HG03135 (cell line): ENCODE measurements around the gene NDC80.
"Not testable (repeated sequence)": the region's sequence is repeated elsewhere in the genome, so short reads cannot be mapped to it uniquely, and the experiment has no call there.

Experiments used
- ATAC-seq: cut with Tn5 transposase; IDR thresholded peaks from one replicate; pipeline ENCODE4 v1.9.1; 2021; ENCODE audit warnings: mild to moderate bottlenecking, moderate library complexity; ENCODE audit not compliant: unreplicated experiment

Gene NDC80

DNA sequence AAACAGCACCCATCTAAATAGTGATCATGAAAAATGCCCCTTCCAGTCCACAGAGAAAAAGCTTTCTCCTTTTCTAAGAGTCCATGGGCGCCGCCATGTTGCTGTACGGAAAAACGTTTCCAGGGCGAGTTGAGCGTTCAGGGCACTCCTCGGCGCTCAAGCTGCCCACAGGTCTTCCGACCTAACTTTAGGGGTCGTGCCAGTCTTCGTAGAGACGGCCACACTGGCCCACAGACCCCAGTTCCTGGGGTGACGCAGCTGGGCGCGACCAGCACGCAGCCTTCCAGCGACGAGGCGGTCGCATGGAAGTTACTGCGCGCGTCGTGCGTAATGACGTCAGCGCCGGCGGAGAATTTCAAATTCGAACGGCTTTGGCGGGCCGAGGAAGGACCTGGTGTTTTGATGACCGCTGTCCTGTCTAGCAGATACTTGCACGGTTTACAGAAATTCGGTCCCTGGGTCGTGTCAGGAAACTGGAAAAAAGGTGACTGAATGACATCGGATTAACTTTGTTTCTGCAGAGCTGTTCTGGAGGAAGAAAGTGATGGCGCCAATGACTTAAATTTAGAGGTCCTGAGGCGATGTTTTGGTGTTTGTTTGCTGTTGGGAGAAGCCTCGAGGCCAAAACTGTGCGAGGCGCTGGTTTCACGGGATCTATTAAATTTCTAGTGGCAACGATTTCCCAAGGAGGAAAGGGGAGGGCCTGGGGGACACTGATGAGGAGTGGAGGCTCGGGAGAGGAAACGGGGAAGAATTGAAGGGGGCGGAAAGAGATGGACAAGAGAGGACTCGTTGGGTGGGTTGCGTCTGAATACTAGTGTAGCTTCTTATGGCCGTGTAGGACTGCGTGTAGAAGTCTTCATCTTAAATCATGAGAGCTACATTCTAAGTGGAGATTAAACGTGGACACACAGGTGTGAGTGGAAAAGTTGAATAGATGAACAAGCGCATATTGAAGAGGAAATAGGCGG is at the start of gene NDC80, which contains the start of gene METTL4:
NDC80 (plus strand) TSS at position 358 of the 971 bp plus-strand sequence. CDS start 1,429 bp downstream, outside the sequence.
METTL4 (minus strand) TSS at position 306 of the 971 bp plus-strand sequence. CDS start 4,289 bp downstream, outside the sequence.
- peak; percentile 79 for ATAC-seq

DNA sequence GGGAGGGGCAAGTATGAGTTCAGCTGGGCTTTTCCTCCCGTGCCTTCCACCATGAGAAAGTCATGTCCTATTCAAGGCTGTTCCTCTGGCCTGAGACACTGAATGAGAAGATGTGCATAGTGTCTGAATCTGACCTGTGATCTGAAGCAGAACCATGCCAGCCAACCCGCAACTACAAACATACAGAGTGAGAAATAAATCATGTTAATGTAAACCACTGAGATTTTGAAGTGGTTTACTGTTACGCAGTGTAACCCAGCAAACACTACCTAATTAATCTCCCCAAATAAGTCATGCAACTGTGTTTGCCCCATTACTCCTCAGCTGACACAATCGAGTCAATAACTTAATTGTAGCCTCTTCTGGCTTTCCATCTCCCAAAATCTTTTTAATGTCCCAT is 49.2 kb upstream of the NDC80 start:
- ATAC-seq, result no peak

DNA sequence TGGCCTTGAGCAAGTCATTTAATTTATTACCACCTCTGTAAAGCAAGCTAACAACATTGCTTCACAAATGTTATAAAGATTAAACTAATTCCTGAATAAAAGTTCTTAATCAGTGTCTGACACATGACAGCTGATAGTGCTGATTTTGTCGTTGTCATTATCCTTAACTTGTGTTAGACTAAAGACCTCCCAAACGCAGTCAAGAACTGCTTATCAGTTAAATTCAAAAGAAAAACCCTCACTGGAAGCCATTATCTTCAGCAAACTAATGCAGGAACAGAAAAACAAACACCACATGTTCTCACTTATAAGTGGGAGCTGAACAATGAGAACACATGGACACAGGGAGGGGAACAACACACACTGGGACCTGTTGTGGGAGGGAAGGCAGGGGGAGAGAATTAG is 46.6 kb upstream of the NDC80 start:
- ATAC-seq, result not testable (repeated sequence)

DNA sequence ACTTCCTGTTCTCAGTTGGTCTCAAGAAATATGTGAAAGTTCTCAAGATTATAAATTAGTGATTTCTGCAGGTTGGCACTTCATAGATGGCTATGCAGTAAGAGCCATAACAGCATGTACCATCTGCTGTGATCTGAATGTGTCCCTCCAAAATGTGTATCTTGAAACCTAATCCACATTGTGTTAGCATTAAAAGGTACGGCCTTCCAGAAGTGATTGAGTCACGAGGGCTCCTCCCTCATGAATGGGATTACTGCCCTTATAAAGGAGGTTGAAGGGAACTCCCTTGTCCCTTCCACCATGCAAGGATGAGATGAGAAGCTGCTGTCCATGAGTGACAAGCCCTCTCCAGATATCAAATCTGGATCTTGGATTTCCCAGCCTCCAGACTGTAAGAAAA is 45.0 kb upstream of the NDC80 start:
- ATAC-seq, result no peak

DNA sequence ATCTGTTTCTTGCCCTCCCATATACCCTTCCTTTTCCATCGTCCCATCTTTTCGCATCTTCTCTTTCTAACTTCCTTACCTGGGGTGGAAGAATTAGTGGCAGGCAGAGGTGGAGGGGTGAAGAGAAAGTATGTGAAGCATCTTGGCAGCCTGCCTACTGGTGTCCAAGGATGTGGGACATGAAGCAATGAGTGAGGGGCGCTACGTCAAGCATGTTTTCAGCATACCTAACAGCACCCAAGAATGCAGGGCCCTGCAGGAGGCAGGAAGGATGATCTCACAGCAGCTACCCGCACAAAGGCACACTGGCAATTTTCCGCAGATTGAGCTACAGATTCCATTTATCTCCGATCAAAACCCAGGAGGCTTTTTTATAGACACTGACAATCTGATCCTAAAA is 42.2 kb upstream of the NDC80 start:
- no peak for ATAC-seq

DNA sequence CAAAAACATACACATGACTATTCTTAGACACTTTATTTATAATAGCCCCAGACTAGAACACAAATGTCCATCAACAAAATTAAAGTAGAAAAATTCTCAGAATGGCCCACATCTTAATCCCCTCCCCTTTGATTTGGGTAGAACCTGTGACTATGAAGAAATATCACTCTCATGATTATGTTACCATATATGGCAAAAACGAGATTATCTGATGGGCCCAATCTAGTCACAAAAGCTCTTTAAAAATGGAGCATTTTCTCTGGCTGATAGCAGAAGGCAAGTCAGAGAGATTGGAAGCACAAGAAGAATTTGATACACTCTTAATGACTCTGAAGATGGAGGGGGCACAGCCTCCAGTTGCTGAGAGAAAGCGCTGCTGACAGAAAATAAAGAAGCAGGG is 39.6 kb upstream of the NDC80 start:
- ATAC-seq, result no peak

DNA sequence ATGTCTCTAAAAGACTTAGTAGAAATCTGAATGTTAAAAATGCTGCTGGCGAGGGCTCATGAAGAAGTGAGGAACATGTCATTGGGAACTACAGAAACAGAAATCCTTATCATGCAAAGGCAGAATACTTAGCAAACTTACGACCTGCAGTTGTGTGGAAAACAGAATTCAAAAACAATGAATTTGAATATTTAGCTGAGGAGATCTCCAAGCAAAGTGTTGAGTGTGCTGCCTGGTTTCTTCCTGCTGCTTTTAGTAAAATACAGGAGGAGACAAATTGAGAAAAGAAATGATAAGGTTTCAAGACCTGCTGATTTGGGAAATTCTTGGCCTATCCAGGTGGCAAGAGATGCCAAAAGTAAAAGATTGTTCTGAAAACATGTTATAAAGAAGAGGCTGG is 38.6 kb upstream of the NDC80 start:
- no peak for ATAC-seq

DNA sequence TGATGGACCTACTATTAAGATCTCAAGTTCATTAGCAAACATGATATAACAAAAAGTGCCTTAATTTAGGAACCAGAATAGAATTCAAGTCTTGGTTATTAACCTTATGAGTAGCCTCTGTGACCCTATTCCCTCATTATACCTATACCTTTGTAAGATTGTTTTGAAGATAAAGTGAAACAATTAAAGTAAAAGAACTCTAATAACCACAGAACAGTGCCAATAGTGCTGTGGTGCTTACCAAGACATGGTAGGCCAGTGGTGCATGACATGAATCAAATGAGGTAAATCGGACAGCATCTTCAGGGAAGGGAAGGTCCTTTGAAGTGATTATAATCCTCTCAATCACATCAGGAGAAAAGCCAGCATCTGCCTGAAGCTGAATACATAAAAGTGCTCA is 36.5 kb upstream of the NDC80 start:
- ATAC-seq, result peak; percentile 55

DNA sequence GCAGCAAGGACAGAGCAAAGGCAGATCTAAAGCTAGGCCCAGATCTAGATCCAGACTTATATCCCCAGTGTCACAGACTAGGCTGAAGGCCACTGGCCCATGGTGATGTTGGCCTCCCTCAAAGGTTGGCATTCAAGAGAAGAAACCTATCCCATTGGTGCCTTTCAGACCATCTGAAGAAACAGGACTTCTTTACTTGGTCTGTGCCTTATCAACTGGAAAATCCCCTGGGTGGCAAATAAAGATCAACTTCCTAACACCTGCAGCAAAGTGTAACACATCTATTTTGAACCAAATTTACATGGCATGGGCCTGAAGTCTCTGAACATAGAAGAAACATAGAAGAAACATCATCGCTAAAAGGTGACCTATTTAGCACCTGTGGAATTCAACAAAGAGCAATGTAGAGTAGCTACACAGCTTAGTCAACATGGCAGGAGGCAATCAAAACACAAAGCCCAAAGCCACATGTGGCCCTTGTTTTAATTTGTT is 35.9 kb upstream of the NDC80 start:
- no peak for ATAC-seq

DNA sequence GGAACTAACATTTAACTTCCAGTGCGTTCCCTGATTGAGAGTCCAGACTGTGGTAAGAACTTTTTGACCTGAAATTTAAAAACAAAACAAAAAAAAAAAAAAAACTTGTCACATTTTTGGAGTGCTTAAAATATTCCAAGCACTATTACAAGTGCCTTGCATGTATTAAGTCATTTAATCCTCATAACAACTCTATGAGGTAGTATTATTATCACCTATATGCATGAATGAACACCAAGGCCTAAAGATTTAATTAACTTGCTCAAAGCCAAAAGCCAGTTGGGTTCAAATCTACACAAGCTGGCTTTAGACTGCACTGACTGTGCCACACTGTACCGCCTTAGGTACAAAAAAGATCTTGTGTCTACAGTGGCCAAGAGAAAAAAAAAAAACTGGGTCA is 35.3 kb upstream of the NDC80 start:
- ATAC-seq, result no peak

DNA sequence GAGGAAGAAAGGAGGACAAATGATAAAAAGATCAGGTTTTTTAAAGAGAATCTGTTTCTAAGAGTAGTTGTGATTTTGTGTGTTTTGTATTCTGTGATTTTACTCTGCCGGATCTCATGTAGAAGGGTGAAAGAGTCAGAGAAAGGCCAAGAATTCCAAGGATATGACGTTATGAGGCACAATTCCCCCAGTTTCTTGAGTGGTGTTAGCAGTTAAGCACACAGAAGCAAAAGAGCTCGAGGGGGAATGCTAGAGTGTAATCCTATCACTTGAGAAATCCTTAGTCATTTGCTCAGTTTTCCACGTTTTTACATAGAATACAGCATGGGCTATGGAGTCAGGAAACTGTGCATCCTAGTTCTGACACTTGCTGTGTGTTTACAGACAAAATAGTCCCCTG is 34.9 kb upstream of the NDC80 start:
- no peak for ATAC-seq

DNA sequence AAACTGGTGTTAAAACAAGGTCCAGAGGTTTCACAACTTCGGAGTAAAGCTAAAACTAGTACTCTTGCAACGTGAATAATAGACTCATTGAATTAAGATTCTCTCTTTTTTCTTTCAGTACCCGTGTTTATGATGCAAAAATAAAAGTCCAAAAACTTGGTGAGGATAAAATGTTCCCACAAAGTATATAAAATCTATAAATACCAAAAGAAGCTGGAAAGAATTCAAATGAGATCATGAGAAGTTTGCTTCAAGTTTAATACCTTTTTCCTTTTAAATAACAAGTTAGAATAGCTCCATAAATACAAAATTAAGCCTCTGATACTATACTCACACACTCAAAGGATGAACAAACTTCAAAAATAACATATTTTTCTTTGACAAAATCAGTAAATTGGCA is 34.1 kb upstream of the NDC80 start:
- no peak for ATAC-seq

DNA sequence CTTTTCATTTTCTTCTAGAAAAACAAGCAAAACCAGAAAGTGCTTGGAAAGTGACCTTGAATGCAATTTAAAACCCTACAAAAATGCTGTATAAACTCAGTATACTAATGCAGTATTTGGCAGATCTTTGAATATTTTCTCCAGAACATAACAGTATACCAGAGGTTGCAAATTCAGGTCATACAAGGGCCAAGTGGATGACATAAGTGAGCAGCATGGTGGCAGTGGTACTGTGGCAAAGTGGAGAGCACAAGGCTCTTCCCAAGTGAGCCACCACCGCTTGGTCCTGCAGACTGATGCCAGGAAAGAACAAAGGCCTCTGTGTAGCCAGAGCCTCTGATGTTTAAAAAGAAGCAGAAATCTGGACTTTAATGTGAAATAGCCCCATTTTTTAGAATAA is 33.1 kb upstream of the NDC80 start:
- ATAC-seq, result no peak

DNA sequence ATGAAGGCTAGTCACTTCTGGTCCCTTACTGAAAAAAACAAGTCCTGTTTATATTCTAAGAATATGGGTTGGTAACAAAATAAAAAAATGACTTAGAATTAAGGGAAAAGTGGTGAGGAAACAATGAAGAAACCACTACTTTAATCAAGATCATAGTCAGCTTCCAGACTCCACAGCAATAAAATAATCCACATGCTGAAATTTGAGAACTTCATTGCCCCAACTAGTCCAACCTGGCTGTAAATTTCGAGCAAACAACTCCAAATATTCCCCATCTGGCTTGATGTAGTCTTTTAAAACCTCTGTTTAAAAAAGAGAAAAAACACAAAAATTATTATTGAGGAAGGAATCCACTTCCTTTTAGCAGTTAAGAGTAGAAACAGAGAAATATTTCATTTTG is 32.5 kb upstream of the NDC80 start:
- no peak for ATAC-seq

DNA sequence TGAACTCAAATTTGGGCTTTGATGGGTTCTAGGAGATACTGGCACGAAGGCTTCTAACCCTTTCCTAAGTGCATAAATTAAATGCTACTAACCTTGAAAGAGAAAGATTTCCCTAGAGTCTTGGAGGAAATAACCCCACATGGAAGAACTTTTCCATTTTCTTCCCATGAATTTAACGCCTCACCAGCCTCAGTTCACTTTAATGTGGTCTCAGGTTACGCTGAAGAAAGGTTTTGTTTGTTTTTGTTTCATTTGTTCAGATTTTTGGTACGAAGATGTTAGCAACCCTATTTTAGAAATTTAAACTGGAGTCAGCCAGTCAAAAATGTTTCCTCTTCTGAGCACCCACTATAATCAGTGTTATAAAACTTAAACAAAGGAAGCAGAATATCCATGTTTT is 30.8 kb upstream of the NDC80 start:
- no peak for ATAC-seq

DNA sequence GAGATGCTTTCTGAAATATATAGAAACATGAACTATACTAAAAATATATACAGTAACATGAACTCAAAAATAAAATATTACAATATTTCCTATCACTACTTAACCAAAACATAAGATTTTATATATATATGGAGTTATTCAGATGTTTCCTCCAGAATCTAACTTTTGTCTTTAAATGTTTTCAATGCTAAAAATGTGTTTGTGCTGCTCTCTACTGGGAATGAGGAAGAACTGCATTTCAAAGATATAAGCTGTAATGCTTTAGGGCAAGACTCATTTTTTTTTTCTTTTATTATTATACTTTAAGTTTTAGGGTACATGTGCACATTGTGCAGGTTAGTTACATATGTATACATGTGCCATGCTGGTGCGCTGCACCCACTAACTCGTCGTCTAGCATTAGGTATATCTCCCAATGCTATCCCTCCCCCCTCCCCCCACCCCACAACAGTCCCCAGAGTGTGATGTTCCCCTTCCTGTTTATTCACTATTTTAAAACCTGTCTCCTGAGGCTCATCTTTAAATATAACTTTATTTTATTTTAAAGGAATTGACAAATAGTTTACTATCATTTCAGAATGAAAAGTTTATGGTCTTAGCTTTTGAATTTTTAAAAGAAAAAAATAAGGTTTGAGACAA is 29.3 kb upstream of the NDC80 start:
- peak; percentile 52 for ATAC-seq

DNA sequence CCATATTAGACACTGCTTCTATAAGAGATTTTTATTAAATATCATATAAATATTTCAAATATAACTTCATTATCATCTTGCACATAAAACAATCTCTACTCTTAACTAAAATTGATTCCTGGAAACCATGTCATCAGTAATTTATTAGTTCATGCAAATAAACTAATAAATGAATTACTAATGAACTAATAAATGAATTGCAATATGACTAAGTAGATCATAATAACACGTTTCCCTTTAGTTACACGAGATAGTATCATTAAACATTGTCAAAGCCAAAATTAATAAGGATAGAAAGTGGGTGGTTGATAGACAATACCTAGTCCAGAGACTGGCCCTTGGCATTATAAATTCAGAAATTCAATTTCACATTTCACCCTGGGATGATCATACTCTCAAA is 26.2 kb upstream of the NDC80 start:
- no peak for ATAC-seq

DNA sequence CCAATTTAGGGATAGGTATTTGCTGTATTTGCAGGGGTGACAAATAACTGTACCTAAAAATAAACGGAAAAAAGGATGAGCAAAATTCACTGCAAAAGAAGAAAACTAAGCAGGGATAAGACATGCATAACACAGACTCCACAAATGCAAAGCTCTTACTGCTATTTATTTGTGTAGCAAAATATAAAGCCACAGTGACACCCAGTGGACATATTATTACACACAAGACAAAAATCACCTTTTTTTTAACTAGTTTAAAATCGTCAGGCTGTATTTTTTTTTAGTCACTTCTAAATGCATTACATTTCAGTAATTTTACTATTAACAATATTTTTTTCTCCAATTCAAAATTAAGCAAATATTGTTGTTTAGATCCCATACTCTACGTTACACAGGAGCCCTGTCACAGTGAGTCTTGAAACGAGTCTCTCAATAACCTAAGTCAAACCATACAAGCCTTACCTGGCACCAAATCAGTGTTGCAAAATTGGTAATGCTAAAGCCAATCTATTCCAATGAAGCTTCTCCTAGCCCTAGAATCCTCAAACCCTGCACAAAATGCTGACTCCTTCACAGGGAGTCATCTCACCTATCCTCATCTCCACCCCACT is 23.8 kb upstream of the NDC80 start:
- peak; percentile 75 for ATAC-seq

DNA sequence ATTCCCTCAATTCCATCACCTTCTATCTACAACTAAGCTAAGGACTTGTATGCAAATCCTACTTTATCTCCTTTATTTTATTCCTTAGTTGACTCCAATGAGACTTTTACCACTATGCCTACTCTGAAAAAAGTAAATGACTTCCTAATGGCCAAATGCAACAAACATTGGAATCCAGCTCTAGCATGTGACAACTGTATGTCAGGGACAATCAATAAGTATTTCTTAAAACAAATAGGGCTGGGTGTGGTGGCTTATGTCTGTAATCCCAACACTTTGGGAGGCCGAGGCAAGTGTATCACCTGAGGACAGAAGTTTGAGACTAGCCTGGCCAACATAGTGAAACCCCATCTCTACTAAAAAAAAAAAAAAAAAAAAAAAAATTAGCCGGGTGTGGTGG is 21.9 kb upstream of the NDC80 start:
- no peak for ATAC-seq

DNA sequence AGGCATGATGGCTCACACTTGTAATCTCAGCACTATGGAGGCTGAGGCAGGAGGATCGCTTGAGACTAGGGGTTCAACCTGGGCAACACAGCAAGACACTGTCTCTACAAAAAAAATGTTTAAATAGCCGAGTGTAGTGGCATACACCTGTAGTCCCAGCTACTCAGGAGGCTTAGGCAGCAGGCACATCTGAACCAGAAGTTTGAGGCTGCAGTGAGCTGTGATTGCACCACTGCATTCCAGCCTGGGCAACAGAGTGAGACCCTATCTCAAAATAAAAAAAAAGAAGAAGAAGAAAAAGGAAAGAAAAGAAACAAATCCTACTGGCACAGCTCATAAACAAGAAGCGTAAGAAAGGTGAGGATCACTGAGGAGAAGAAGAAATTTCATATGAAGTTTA is 19.9 kb upstream of the NDC80 start:
- ATAC-seq, result no peak

DNA sequence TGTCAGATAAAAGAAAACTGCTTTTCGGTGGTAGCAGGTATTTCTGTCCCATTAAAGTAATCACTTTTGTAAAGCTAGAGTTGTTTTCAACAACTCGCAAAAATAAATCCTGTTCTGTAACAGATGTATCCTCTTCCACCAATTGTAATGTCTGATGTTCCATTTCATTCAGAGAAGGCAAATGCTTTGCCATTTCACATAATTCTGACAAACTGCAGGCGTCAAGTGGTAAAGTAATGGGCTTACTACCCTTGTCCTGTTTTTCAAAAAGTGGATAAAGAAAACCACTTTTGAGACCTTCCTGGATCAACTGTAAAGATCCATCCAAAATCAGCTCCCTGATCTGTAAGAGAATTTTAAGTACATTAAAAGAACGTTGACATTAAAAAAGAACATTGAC is 16.7 kb upstream of the NDC80 start:
- no peak for ATAC-seq

DNA sequence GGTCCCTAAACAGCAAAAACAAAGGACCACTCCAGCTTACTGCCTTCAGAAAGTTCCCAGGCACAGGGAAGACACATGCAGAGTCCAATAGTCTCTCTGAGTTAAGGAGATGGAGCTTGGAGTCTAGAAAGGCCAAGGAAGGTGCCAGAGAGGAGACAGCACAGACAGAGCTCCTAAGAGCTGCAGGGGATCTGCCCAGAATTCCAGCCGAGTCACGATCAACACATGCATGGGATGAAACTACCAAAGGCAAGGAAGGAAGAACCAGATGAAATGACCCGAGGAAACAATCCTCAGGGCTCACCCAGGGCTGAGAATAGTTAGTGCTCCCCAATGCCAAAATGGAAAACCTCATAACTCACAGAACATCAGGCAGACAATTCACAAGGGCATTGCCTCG is 15.5 kb upstream of the NDC80 start:
- ATAC-seq, result no peak
